Calu3 (cell line): ENCODE data around the gene IKZF5. TPM values are rescaled to one million over a fixed set of nuclear protein-coding genes. Genes with fewer than 3 reads are reported as not detected.

Experiments
- BruUV-seq: library from RNA; stranded (reverse); fragments of 400-500 nt; replicated peaks from 2 replicates; lab custom pipeline; 2021; lab: Mats Ljungman, UMichigan
- CTCF ChIA-PET: fragments of 300-600 bp; sonication (Branson Sonifier 250); formaldehyde crosslinking; loops from one replicate; lab custom pipeline; 2022; ENCODE audit warnings: antibody characterized with exemption; lab: Charles Lee
- DNase-seq: peaks from one replicate; pipeline ENCODE4 v3.0.0; 2022
- H3K27ac Mint-ChIP-seq: one replicate; pipeline ENCODE4 v1.8.0; 2022; ENCODE audit warnings: mixed read lengths; ENCODE audit not compliant: unreplicated experiment
- H3K27me3 Mint-ChIP-seq: one replicate; pipeline ENCODE4 v1.8.0; 2022; ENCODE audit warnings: mixed read lengths; ENCODE audit not compliant: unreplicated experiment
- H3K36me3 Mint-ChIP-seq: one replicate; pipeline ENCODE4 v1.8.0; 2022; ENCODE audit warnings: mild to moderate bottlenecking, moderate library complexity, mixed read lengths; ENCODE audit not compliant: insufficient read depth, unreplicated experiment
- H3K4me1 Mint-ChIP-seq: one replicate; pipeline ENCODE4 v1.8.0; 2022; ENCODE audit warnings: mild to moderate bottlenecking, low read depth, mixed read lengths; ENCODE audit not compliant: unreplicated experiment
- H3K4me3 Mint-ChIP-seq: one replicate; pipeline ENCODE4 v1.8.0; 2022; ENCODE audit warnings: mild to moderate bottlenecking, low read depth, moderate library complexity, mixed read lengths; ENCODE audit not compliant: unreplicated experiment
- H3K9me3 Mint-ChIP-seq: one replicate; pipeline ENCODE4 v1.8.0; 2022; ENCODE audit warnings: low read depth, mixed read lengths; ENCODE audit not compliant: unreplicated experiment
- CTCF ChIP-seq: fragments of 200-600 bp; IDR thresholded peaks from one replicate; pipeline ENCODE4 v1.8.0; 2022; ENCODE audit warnings: antibody characterized with exemption; ENCODE audit not compliant: unreplicated experiment
- intact Hi-C: fragments of 100-400 bp; cut with micrococcal nuclease; formaldehyde crosslinking; loops from one replicate; pipeline ENCODE4 v1.10.0; 2022; ENCODE audit not compliant: unreplicated experiment
- total RNA-seq: library from RNA; stranded (reverse); gene quantifications from 2 replicates; pipeline ENCODE4 v1.2.3, GENCODE V29; 2022

Gene IKZF5
- total RNA-seq, 1 experiment from 2014 or later: 9.2 TPM

GRCh38 chr10:123016228-123016627 lies 7.6 kb upstream of the IKZF5 start:
- no peaks in the 10 kb centered on the region for H3K27me3 Mint-ChIP-seq
- no peak for DNase-seq
- CTCF ChIA-PET: no interaction called here
- TF ChIP-seq CTCF: no peak
- intact Hi-C loops: no loop called here
- no peak overlapping the region for H3K4me3 Mint-ChIP-seq
- H3K27ac Mint-ChIP-seq: no peak overlapping the region
- no peaks in the 10 kb centered on the region for H3K9me3 Mint-ChIP-seq
- H3K36me3 Mint-ChIP-seq: no peaks in the 10 kb centered on the region
- BruUV-seq: no TSS peak
- no peaks in the 10 kb centered on the region for H3K4me1 Mint-ChIP-seq

- Mint-ChIP-seq H3K4me3 (no peak overlapping the region), H3K4me1 (no peaks in the 10 kb centered on the region), H3K27me3 (no peaks in the 10 kb centered on the region), H3K9me3 (no peaks in the 10 kb centered on the region), H3K36me3 (peaks cover 2% of the 10 kb centered on the region), H3K27ac (no peak overlapping the region)
- TF ChIP-seq CTCF: no peak
- BruUV-seq: no TSS peak
- CTCF ChIA-PET: no interaction called here
- DNase-seq: no peak
- intact Hi-C loops: no loop called here
Observed at GRCh38 chr10:123014772-123015171, 6.2 kb upstream of the IKZF5 start.

- BruUV-seq: no TSS peak
- H3K27ac Mint-ChIP-seq: no peak overlapping the region
- CTCF ChIA-PET: no interaction called here
- no peaks in the 10 kb centered on the region for H3K9me3 Mint-ChIP-seq
- H3K27me3 Mint-ChIP-seq: no peaks in the 10 kb centered on the region
- intact Hi-C loops: no loop called here
- TF ChIP-seq CTCF: no peak
- DNase-seq: no peak
- peaks cover 12% of the 10 kb centered on the region for H3K36me3 Mint-ChIP-seq
- no peak overlapping the region for H3K4me3 Mint-ChIP-seq
- H3K4me1 Mint-ChIP-seq: no peaks in the 10 kb centered on the region
Observed at GRCh38 chr10:123013456-123014419, 5.1 kb upstream of the IKZF5 start.

GRCh38 chr10:123011987-123012386 lies 3.4 kb upstream of the IKZF5 start:
- no peak for DNase-seq
- no peaks in the 10 kb centered on the region for H3K4me1 Mint-ChIP-seq
- no peaks in the 10 kb centered on the region for H3K27me3 Mint-ChIP-seq
- no peak for TF ChIP-seq CTCF
- no TSS peak for BruUV-seq
- H3K9me3 Mint-ChIP-seq: no peaks in the 10 kb centered on the region
- H3K4me3 Mint-ChIP-seq: no peak overlapping the region
- intact Hi-C loops: no loop called here
- CTCF ChIA-PET: no interaction called here
- H3K36me3 Mint-ChIP-seq: peaks cover 26% of the 10 kb centered on the region
- no peak overlapping the region for H3K27ac Mint-ChIP-seq
